Measurements from ENCODE around the gene HSFX2.
"Not testable (repeated sequence)": the region's sequence is repeated elsewhere in the genome, so short reads cannot be mapped to it uniquely, and the experiment has no call there.

DNA sequence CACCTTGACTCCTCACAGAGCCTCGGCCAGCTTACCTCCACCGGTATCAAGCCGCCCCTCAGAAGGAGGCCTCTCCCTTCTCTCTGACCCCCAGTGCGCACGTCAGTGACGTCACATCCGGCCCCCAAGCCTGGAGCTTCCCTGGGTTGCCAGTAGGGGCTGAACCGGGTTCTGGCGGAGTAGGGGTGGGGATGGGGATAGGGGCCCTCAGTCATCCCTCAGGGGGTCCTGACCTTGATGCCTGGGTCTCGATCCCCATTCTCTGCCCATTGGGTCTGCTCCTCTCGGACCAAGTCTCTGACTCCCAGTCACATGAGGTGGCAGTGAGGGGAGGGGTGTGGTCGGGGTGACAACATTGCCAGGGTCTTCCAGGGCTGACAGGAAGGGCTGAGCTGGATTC, 7.8 kb downstream of the HSFX2 start, which contains the start of gene MAGEA9B:
- TF ChIP-seq, protein P1, sequence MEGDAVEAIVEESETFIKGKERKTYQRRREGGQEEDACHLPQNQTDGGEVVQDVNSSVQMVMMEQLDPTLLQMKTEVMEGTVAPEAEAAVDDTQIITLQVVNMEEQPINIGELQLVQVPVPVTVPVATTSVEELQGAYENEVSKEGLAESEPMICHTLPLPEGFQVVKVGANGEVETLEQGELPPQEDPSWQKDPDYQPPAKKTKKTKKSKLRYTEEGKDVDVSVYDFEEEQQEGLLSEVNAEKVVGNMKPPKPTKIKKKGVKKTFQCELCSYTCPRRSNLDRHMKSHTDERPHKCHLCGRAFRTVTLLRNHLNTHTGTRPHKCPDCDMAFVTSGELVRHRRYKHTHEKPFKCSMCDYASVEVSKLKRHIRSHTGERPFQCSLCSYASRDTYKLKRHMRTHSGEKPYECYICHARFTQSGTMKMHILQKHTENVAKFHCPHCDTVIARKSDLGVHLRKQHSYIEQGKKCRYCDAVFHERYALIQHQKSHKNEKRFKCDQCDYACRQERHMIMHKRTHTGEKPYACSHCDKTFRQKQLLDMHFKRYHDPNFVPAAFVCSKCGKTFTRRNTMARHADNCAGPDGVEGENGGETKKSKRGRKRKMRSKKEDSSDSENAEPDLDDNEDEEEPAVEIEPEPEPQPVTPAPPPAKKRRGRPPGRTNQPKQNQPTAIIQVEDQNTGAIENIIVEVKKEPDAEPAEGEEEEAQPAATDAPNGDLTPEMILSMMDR (IDR thresholded peaks at IDR 0.05; ENCODE audit: poor library complexity, severe bottlenecking) = not testable (repeated sequence)
- not testable (repeated sequence) for TF ChIP-seq SMC3 (conservative IDR thresholded peaks at IDR 0.05; ENCODE audit: poor library complexity); POLR2AphosphoS5 (IDR thresholded peaks at IDR 0.05); RAD21 (conservative IDR thresholded peaks at IDR 0.05); EZH2 (IDR thresholded peaks at IDR 0.05; ENCODE audit: borderline replicate concordance, insufficient read depth, low read length, poor library complexity, severe bottlenecking); EP300 (conservative IDR thresholded peaks at IDR 0.05; ENCODE audit: poor library complexity, severe bottlenecking); MXI1 (conservative IDR thresholded peaks at IDR 0.05; ENCODE audit: poor library complexity, severe bottlenecking); TAF1 (IDR thresholded peaks at IDR 0.05; ENCODE audit: low read depth)
- TF ChIP-seq, protein P2, sequence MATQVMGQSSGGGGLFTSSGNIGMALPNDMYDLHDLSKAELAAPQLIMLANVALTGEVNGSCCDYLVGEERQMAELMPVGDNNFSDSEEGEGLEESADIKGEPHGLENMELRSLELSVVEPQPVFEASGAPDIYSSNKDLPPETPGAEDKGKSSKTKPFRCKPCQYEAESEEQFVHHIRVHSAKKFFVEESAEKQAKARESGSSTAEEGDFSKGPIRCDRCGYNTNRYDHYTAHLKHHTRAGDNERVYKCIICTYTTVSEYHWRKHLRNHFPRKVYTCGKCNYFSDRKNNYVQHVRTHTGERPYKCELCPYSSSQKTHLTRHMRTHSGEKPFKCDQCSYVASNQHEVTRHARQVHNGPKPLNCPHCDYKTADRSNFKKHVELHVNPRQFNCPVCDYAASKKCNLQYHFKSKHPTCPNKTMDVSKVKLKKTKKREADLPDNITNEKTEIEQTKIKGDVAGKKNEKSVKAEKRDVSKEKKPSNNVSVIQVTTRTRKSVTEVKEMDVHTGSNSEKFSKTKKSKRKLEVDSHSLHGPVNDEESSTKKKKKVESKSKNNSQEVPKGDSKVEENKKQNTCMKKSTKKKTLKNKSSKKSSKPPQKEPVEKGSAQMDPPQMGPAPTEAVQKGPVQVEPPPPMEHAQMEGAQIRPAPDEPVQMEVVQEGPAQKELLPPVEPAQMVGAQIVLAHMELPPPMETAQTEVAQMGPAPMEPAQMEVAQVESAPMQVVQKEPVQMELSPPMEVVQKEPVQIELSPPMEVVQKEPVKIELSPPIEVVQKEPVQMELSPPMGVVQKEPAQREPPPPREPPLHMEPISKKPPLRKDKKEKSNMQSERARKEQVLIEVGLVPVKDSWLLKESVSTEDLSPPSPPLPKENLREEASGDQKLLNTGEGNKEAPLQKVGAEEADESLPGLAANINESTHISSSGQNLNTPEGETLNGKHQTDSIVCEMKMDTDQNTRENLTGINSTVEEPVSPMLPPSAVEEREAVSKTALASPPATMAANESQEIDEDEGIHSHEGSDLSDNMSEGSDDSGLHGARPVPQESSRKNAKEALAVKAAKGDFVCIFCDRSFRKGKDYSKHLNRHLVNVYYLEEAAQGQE (IDR thresholded peaks at IDR 0.05; ENCODE audit: borderline replicate concordance) = not testable (repeated sequence)
